OCI-M2 (cell line): Measurements from ENCODE around the gene FAM83G.
"Not testable (repeated sequence)": the region's sequence is repeated elsewhere in the genome, so short reads cannot be mapped to it uniquely, and the experiment has no call there.

Experiments
- DNase-seq: peaks from one replicate; lab custom pipeline; 2025; ENCODE audit not compliant: unreplicated experiment; lab: John Stamatoyannopoulos, UW

Gene FAM83G

DNA sequence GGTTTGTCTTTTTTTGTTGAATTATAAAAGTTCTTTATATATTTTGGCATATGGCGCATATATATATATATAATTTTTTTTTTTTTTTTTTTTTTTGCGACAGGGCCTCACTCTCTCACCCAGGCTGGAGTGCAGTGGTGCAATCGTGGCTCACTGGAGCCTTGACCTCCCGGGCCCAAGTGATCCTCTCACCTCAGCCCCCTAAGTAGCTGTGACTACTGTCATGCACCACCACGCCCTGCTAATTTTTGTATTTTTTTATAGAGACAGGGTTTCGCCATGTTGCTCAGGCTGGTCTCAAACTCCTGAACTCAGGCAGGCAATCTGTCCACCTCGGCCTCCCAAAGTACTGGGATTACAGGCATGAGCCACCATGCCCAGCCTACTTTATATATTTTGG lies 82.0 kb downstream of the FAM83G start:
- not testable (repeated sequence) for DNase-seq

GRCh38 chr17:18921912-18922451 lies 82.6 kb downstream of the FAM83G start:
- DNase-seq: no peak

DNA sequence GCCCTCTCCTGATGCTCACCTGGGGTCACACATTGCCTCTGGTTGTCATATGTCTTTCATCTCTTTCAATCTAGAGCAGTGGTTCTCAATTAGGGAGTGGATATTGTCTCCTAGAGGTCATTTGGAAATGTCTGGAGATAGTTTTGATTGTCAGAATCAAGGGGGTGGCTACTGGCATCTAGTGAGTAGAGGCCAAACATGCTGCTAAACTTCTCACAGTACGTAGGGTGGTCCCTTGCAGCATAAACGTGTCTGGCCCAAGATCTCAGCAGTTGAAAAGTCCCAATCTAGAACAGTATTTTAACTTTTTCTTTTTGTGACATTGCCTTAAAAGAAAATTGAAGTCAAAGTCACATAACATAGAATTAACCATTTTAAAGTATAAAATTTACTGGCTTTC lies 83.1 kb downstream of the FAM83G start:
- DNase-seq: no peak

- DNase-seq: no peak
Measured at GRCh38 chr17:18920911-18921441, 83.6 kb downstream of the FAM83G start.

- DNase-seq: no peak
Measured at GRCh38 chr17:18919963-18920362, 84.6 kb downstream of the FAM83G start.
